Stomach (tissue), 4 donors: ENCODE results near the gene GABRP.

ENCODE experiments used
- CTCF ChIP-seq, 7 experiments: fragments of 450-650 bp in 4 of 7; fragments of 200-600 bp in 3 of 7; sonication (generic) in 3 of 7; IDR thresholded peaks; one replicate each; pipeline ENCODE4 v1.5.1; 2016 to 2019; ENCODE audit warnings: antibody characterized with exemption in 7 of 7, control low read depth in 2 of 7, mild to moderate bottlenecking in 1 of 7
- POLR2A ChIP-seq, 4 donors: fragments of 450-650 bp; IDR thresholded peaks; one replicate each; pipeline ENCODE4 v1.6.1; 2016; ENCODE audit warnings: antibody characterized with exemption in 4 of 4, control low read depth in 2 of 4, mild to moderate bottlenecking in 1 of 4, moderate library complexity in 1 of 4
- POLR2AphosphoS5 ChIP-seq, 3 donors: sonication (generic); formaldehyde crosslinking; IDR thresholded peaks; one replicate each; pipeline ENCODE4 v1.6.1; 2016; ENCODE audit warnings: antibody characterized with exemption in 3 of 3

DNA sequence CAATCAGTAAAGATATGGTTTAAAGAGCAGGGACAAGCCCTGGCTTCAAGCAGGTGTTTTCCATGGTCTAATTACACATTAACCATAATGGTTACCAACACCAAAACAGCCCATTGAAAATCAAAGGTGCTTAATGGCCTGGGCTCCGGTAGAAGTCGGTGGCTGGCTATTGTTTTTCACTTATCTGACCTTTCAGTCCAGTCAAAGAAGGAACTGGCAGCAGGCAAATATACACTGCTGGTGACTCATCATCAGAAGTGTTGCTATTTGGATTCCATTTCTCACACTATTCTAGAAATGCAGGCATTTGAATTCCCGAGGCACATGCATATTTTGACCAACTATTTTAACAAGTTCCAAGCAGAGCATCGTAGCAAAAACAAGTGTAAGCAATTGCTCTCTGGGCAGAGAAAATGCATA is 26.3 kb upstream of the GABRP start:
- TF ChIP-seq CTCF (IDR thresholded peaks at IDR 0.05) (no peak), POLR2A (IDR thresholded peaks at IDR 0.05) (no peak), POLR2AphosphoS5 (IDR thresholded peaks at IDR 0.05) (peak in 2 of 3 donors; percentile 15 to 76)
